Right kidney (tissue), 1 donor: Measurements from ENCODE around the gene PRKCI.
"Not testable (repeated sequence)": the region's sequence is repeated elsewhere in the genome, so short reads cannot be mapped to it uniquely, and the experiment has no call there.

Experiments
- DNase-seq: peaks from one replicate; pipeline ENCODE4 v3.0.0-alpha.2; 2016

PRKCI gene

GRCh38 chr3:170278627-170279026 lies 56.4 kb downstream of the PRKCI start:
- no peak for DNase-seq

- DNase-seq = no peak
Measured at GRCh38 chr3:170290194-170290593, 68.0 kb downstream of the PRKCI start.

GRCh38 chr3:170295586-170295985 lies 73.4 kb downstream of the PRKCI start:
- no peak for DNase-seq

- DNase-seq = no peak
Measured at GRCh38 chr3:170296703-170297102, 74.5 kb downstream of the PRKCI start.

- DNase-seq = no peak
Measured at GRCh38 chr3:170301405-170301804, 79.2 kb downstream of the PRKCI start.

GRCh38 chr3:170302008-170302407 lies 79.8 kb downstream of the PRKCI start:
- DNase-seq = no peak

GRCh38 chr3:170306015-170306414 lies 83.8 kb downstream of the PRKCI start:
- DNase-seq = no peak

- no peak for DNase-seq
Measured at GRCh38 chr3:170307671-170308405, 85.6 kb downstream of the PRKCI start.

GRCh38 chr3:170309046-170309445 lies 86.8 kb downstream of the PRKCI start:
- no peak for DNase-seq

GRCh38 chr3:170317954-170318353 lies 95.7 kb downstream of the PRKCI start:
- no peak for DNase-seq

GRCh38 chr3:170320461-170321121 lies 98.4 kb downstream of the PRKCI start:
- DNase-seq = no peak

- DNase-seq = no peak
Measured at GRCh38 chr3:170321321-170322034, 99.3 kb downstream of the PRKCI start.

GRCh38 chr3:170322566-170323269 lies 100.5 kb downstream of the PRKCI start:
- DNase-seq = no peak

GRCh38 chr3:170323331-170323730 lies 101.1 kb downstream of the PRKCI start:
- no peak for DNase-seq

- DNase-seq = no peak
Measured at GRCh38 chr3:170324962-170325361, 102.7 kb downstream of the PRKCI start.

- no peak for DNase-seq
Measured at GRCh38 chr3:170327040-170327808, 105.0 kb downstream of the PRKCI start.

GRCh38 chr3:170327868-170328548 lies 105.8 kb downstream of the PRKCI start:
- DNase-seq = not testable (repeated sequence)

- DNase-seq = no peak
Measured at GRCh38 chr3:170330366-170330765, 108.1 kb downstream of the PRKCI start.

GRCh38 chr3:170331143-170331542 lies 108.9 kb downstream of the PRKCI start:
- no peak for DNase-seq

GRCh38 chr3:170337420-170337819 lies 115.2 kb downstream of the PRKCI start:
- DNase-seq = no peak

GRCh38 chr3:170338690-170339340 lies 116.6 kb downstream of the PRKCI start:
- no peak for DNase-seq
